ENCODE data around the gene CEP72.
A peak's percentile ranks its signal among the peaks of the same experiment; 100 is the strongest.

Gene CEP72

GRCh38 chr5:590346-590745 is 21.8 kb upstream of the CEP72 start:
- TF ChIP-seq CTCF (conservative IDR thresholded peaks at IDR 0.05; ENCODE audit: low read depth, low read length), result no peak
- no peak overlapping the region for H3K4me3 ChIP-seq (ENCODE audit: low read length)
- no peak for DNase-seq (ENCODE audit: low read depth)

- TF ChIP-seq CTCF (conservative IDR thresholded peaks at IDR 0.05; ENCODE audit: low read depth, low read length), result no peak
- no peak for DNase-seq (ENCODE audit: low read depth)
- H3K4me3 ChIP-seq (ENCODE audit: low read length), result no peak overlapping the region
Observed at GRCh38 chr5:591746-592145, 20.4 kb upstream of the CEP72 start.

DNA sequence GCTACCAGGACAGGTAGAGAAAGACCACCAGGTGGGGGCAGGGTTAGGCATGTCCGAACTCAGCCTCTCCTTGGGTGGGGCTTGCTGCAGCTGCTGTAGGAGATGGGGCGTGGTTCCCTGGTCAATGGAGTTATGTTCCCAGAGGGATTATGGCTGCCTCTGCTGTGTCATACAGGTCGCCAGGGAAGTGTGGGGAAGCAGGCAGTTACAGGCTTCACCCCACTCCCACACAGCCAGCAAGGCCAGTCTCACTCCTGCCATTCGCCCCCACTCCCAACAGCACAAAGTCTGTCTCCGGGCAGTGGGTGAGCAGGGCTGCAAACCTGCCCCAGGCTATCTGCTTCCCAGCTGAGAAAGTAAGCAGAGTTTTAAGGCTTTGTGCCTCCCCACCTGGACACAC is 20.0 kb upstream of the CEP72 start:
- no peak for TF ChIP-seq CTCF (conservative IDR thresholded peaks at IDR 0.05; ENCODE audit: low read depth, low read length)
- peak; percentile 1 for DNase-seq (ENCODE audit: low read depth)
- H3K4me3 ChIP-seq (ENCODE audit: low read length), result no peak overlapping the region

DNA sequence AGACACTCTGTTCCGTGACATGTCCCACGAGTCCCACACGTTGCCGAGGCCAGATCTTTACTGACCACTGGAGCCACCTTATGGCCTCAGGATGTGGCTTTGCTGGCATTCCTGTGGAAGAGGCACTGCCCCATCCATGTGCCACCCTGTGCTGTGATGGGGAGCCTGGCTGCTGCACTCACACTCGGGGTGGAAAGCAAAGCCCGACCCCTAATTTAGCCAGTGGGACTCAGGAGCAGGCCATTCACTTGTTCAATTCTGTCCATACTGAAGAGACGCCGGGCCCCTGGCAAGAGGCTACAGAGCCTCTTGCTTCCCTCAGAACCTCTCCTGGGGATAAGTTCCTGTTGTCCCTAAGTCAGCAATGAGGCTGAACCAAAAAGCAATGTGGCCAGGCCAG is 18.6 kb upstream of the CEP72 start:
- TF ChIP-seq CTCF (conservative IDR thresholded peaks at IDR 0.05; ENCODE audit: low read depth, low read length), result no peak

DNA sequence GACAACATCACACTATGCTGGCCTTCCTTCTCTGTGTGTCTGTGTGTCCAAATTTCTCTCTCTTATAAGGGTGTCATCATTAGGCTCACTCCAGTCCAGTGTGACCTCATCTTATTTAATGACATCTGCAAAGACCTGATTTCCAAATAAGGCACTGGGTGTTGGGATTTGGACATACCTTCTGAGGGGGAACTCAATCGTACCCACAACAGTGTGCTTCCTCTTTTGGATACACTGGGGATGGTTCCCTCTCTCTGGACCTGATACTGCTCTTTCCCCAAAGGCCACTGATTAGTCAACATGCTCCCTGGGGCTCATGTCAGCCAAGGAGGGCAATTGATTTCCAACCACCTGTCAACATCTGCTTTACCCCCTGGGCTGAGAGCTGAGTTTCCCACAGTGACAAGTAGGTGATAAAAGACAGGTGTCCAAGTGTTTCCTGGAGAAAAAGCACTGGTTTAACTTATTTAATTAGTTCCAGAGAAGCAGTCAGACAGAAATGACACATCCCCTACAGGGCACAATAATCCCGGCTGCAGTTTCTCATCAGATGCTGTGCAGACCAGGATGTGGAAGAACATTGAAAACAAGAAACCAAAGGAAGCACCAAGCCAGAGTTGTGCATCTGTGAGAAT is 17.8 kb upstream of the CEP72 start:
- TF ChIP-seq CTCF (conservative IDR thresholded peaks at IDR 0.05; ENCODE audit: low read depth, low read length), result no peak
- no peak overlapping the region for H3K4me3 ChIP-seq (ENCODE audit: low read length)
- DNase-seq (ENCODE audit: low read depth), result no peak

More for the DNA sequence above, 18.6 kb upstream of the CEP72 start:
- no peak overlapping the region for H3K4me3 ChIP-seq (ENCODE audit: low read length)
- no peak for DNase-seq (ENCODE audit: low read depth)

- TF ChIP-seq CTCF (conservative IDR thresholded peaks at IDR 0.05; ENCODE audit: low read depth, low read length), result no peak
- H3K4me3 ChIP-seq (ENCODE audit: low read length), result no peak overlapping the region
- no peak for DNase-seq (ENCODE audit: low read depth)
Observed at GRCh38 chr5:595285-595875, 16.8 kb upstream of the CEP72 start.

GRCh38 chr5:597871-598563 is 14.1 kb upstream of the CEP72 start:
- H3K4me3 ChIP-seq (ENCODE audit: low read length), result no peak overlapping the region
- TF ChIP-seq CTCF (conservative IDR thresholded peaks at IDR 0.05; ENCODE audit: low read depth, low read length), result no peak

More at GRCh38 chr5:597871-598563, 14.1 kb upstream of the CEP72 start:
- DNase-seq (ENCODE audit: low read depth), result no peak
